GM18508 (cell line): ENCODE data around the gene XKRX.

Experiments used
- ATAC-seq: cut with Tn5 transposase; IDR thresholded peaks from one replicate; pipeline ENCODE4 v1.9.1; 2021; ENCODE audit warnings: moderate number of reproducible peaks; ENCODE audit not compliant: insufficient read depth, unreplicated experiment

XKRX gene

DNA sequence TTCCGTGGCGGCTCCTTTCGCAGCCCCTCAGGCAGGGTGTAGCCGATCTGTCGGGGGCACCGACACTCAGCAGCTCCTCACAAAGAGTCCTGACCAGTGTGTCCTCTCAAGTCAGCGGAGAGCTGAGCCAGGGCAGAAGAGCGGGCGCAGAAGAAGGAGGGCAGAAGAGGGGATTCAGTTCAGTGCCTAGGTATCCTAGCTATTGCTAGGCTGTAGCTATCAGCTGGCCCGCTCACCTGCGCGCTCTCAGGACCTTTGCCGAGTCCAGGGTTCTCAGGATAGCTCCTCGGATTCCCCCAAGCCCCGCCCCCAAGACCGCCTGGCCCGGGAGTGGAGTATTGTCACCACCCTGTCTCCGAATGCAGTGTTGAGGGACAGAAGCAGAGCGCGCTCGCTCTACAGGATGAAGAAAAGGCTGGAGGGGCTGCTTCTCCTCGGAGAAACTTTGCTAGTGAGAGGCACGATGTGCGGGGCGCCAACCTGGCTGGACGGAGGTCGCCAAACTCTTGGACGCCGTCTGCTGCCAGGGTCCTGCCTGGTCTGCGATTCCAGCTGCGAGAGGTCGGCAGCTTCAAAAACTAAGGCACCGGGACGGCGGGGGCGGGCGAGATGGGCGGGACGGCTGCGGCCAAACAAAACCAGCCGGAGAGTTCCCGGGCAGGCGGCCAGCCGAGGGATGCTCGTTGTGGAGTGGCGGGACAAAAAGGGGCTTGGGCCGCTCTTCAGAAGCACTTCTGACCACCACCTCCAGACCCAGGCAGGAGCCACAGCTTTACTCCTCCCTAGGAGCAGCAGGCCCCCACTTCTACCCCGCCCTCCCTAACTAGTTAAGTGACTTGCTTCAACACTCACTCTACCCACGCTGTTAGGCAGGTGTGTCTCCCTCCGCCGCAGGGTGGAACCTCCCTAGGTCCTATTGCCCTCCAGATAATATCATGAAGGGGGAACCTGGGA, at the start of gene XKRX:
Gene XKRX, minus strand, starts transcription at position 258 of the 954 bp plus-strand sequence. CDS start 613 bp downstream, outside the sequence.
- ATAC-seq = no peak

DNA sequence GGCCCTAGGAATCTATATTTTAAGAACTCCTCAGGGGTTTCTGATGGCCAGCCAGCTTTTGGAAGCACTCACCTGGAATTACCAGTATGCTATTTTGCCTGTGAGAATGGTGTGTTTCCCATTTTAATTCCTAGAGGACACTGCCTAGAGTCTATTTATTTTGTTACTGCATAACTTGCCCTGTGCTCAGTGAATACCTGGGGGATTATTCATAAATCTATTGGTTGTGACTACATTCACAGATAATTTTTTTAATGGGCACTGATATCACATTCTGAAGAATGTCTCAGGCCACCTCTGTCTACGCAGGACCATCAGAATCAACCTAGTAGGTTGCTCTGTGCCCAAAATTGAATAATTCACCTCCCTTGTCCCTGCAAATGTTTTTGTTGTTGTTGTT, 47.5 kb upstream of the XKRX start:
- no peak for ATAC-seq

DNA sequence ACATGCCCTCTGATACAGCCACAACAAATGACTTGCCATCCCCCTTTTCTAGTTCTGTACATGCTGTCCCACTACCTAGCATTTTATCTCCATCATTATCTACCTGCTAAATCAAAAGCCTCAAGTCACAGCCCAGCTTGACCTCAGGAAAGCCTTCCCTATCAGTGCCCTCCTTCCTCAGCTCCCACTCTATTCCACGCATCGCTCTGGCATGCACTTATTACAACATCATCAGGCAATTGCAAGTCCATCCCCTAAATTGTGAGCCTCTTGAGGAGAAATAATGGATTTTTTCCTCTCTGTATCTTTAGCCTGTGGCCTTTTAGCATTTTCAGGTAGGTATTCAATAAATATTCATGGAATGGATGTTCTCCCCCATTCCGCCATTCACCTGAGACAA, 46.5 kb upstream of the XKRX start:
- ATAC-seq = no peak

DNA sequence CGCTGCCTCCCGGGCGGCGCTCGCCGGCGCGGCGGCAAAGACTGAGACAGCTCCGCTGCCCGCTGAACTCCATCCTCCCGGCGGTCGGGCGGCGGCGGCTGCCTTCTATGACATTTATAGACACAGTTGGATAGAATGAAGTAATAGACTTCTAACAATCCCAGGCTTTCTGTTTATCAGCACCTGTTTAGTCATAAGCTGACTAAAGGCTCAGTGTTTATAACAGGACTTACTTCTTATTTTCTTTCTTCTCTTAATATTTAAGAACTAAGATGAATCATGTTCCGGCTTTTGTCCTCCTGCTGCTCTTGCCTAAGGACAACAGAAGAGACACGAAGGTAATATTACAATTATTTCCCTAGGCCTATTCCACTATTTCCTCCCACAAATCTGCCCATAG, 44.7 kb upstream of the XKRX start:
- no peak for ATAC-seq

DNA sequence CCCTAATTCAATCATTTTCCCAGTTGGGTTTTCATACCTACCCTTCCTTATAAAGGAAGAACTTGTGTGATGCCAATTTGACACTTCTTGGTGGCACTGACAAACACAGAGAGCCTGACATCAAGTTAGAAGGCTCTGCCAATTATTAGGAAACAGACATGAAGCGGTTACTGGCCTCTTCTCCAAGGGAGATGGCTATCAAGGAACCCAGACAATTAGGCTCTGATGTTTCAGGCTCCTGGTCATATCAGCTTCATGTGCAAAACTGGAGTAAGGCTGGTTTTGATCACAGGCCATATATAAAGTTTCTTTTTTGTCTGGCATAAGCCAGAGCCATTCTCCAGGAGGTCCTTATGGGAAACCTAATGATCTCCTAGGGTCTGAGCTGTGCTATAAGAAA, 41.2 kb upstream of the XKRX start:
- ATAC-seq = no peak

DNA sequence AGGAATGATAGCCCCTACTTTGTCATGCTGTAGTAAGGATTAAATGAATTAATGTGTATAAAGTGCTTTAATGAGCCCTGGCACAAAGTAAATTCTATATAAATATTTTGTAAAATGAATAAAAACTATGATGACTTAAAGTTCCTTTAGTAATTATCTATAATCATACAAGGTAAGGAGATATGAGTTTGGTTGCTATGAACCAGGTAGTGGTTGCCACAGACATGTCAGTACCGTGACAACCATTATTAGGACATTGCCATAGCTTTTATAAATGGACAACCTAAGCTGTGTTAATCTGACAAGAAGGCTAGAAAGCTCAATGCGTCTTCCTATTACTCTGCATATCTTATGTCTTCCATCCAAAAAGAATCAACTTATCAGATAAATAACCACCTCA, 40.7 kb upstream of the XKRX start, which contains the start of gene ARL13A:
Gene ARL13A, plus strand, starts transcription at position 301 of the 400 bp plus-strand sequence. CDS start 3,982 bp downstream, outside the sequence.
- ATAC-seq = no peak

DNA sequence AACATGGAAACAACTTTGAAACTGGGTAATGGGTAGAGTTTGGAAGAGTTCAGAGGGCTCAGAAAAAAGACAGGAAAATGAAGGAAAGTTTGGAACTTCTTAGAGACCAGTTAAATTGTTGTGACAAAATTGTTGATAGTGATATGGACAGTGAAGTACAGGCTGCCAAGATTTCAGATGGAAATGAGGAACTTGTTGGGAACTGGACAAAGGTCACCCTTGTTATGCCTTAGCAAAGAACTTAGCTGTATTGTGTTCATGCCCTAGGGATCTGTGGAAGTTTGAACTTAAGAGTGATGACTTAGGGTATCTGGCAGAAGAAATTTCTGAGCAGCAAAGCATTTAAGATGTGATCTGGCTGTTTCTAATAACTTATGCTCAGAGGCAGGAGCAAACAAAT, 35.6 kb upstream of the XKRX start:
- no peak for ATAC-seq

DNA sequence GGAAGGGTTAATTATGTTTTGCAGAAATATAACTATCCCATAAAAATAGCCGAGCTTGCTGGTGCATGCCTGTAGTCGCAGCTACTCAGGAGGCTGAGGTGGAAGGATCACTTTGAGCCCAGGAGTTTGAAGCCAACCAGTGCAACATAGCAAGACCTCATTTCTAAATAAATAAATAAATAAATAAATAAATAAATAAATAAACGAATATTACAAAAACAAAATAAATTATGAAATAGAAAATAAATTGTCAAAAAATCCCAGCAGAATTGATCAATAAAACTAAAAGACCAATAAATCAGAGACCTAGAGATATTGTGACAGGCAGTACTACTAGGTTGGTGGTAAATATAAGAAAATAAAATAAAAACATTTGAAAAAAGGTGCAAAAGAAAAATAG, 34.1 kb upstream of the XKRX start:
- no peak for ATAC-seq

DNA sequence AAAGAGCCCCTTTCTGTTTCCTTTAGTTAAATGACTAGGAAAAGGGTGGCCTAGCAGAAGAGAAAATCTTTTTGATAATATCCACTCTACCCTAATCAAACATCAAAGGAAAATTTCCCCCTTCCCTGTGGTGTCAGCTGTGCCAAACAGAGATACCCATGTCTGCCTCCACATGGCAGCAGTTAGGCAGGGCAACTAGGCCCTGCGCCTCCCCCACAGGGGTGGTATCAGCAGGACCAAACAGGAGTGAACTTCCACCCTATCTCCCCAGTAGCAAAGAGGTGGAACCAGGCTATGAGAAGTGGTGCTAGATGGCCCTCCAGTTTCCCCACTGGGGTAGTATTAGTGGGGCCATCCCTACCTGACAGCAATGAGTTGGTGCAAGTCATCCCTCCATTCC, 19.8 kb upstream of the XKRX start:
- no peak for ATAC-seq

DNA sequence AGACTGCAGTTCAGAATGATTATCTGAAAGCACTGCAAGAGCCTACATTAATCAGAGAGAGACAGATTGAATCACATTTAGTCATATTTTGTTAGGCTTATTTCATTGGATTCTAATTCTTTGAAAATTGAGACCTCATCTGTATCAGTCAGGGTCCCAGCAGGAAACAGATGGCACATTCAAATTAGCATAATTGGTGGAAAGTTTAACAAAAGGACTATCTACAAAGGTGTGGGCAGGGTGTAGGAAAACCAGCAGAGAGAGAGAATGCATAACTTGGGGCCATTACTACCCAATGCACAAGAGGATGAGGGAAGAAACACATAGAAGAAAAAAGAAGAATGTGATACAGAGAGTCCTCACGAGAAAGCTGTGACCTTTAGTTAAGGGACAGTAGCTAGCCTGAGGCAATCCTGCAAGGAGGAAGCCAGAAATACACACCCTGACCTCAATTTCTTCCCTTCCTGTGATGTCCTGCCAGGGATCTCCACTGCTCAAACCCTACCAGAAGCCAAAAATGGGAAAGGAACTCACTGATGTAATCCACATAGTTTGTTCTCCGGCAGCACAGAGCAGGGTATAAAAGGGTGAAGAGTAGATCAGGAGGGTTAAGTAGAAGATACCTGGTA, 17.7 kb upstream of the XKRX start:
- ATAC-seq = no peak

DNA sequence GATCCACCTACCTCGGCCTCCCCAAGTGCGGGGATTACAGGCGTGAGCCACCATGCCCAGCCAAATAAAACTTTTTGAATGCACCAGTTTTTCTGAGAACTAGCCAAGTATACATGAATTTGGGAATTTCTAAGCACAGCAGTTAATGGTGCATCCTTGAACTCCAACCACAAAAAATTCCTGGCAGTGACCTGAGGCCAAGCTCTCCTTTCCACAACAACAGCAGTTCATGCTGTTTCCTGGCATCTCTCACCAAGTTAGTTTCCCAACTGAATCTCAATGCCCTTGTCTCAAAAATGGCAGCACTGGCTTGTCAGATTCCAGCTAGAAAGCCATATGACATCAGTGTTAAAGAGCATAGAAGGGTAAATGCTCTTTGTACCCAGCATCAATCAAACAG, 15.9 kb upstream of the XKRX start:
- ATAC-seq = no peak

DNA sequence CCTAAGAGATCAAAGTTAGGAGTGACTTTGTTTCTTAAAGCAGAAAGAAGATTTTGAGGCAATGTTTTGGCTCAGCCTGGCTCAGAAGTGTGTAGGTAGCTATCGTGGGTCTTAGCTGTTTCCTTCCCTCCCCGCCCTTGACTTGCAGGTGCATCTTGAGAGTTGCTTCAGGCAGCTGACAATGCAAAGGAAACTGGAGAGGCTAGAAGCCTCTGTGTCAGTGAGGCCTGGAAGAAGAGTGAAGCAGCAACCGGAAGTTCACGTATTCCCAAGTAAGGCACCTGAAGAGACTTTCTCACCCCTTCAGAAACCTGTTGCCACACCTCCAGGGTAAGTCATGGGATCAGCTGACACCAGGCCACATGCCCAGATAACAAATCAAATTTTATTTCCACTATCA, 10.6 kb upstream of the XKRX start:
- ATAC-seq = no peak

DNA sequence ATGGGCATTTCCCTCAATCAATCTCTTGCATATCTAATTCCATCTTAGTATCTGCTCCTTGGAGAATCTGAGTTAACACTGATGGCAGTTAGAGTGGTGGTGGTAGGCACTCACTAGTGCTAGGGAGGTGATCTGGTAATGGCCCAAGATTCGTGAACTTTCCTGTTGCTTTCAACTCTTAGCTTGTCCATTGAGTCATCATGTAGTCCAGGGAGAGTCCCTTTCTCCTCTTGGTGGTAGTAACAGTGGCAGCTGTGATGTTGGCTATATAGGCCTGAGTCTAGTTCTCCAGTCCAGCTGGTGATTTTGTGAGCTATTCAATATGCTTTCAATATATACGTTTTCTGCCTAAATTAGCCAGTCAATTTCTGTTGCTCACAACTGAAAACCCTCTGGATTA, 7.0 kb upstream of the XKRX start:
- ATAC-seq = no peak

DNA sequence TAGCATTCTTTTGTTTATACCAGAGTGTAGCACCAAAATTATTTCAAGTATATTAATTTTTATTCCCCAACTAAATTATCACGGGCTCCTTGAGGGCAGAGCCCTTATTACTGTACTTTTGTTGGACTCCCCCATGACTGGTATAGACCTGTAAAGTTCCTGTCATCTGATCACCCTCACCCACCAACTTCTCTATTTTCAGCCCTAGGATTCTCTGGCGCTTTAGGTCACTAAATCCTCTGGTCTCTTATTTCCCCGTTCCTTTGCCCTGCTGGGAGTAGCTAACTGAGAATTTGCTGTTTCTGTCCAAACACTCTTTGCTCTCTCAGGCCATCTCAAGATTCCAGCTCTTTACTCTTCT, 3.2 kb upstream of the XKRX start:
- no peak for ATAC-seq

DNA sequence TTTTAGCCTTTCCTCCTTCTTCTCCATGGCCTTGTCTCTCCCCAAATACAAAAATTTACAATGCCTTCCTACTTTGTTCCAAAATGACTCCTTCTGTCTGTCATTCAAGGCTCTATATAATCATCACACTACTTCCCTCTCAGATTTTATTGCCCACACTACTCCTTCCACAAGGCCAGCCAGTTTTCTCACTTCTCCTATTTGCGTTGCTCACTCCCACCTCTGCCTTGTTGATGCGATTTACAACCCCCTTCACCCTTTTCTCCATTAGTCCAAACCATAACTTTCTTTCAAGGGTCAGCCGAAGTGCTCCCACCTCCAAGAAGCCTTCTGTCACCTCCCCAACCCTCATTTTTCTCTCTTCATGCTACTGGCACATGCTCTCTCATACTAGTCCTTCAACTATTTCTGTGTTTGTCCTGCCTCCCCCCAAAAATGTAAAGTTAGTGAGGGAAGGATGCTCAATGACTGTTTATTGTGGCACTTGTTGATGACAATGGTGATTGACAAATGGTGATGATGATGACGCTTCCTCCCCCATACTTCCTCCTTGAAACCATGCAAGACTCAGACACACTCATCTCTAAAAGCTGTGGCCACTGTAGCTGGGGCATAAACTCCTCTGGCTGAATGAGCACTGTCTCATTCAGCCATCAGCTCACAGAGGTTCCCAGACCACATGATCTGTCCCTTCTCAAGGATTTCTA, 2.7 kb upstream of the XKRX start:
- peak; percentile 58 for ATAC-seq

DNA sequence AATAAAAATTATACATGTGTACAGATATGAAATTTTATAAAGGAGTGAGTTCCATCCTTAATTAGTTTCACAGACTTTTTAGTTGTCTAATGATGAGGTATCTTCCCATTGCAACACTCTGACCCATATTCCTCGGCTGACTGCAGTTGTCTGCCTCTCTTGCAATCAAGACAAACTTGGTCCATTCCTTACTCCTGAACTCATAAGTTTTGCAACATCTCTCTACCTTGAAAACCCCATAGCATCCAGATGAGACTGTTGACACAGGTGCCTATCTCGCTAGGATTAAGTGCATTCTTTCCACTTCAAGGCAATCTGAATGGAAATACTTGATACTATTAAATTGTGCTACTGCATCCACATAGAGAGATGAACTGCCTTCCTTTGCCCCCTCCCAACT, 2.3 kb downstream of the XKRX start:
- no peak for ATAC-seq

DNA sequence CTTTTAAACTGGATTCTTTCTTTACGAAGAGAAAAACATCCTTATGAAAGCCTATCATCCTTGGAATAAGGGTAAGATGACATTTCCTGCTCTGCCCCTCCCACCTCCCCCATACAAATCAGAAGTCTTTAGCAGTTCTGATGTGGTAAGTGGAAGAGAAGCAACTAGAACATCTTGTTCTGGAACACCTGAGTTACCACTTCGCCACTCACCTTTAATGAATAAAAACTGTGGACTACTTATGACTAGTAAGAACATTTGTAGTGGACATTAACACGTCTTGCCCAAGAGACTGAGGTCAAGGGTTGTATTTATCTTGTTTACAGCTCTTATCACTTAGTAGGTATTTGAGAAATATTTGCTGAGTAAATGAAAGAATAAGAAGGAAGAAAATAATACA, 4.3 kb downstream of the XKRX start:
- ATAC-seq = no peak

DNA sequence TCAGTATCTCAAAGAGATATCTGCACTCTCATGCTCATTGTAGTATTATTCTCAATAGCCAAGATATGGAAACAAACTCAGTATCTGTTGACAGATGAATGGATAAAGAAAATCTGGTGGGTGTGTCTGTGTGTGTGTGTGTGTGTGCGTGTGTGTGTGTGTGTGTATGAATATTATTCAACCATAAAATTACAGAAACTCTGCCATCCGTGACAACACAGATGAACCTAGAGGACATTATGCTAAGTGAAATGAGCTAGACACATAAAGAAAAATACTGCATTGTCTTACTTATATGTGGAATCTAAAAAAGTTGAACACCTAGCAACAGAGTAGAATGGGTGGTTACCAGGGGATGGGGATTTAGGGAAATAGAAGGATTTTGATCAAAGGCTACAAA, 13.2 kb downstream of the XKRX start:
- no peak for ATAC-seq

DNA sequence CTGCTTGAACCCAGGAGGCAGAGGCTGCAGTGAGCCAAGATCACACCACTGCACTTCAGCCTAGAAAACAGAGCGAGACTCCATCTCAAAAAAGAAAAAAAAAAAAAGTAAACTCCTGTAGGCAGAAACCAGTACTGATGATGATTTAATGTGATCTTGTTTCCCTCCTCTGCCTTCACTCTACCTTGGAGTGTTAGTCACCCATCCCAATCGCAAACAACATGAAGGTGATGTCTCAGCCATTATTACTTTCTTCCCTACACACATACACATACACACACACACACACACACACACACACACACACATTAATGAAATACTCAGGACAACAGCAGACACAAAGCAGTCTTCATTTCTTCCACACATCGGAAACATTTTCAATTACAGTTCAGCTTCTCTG, 15.6 kb downstream of the XKRX start:
- no peak for ATAC-seq

DNA sequence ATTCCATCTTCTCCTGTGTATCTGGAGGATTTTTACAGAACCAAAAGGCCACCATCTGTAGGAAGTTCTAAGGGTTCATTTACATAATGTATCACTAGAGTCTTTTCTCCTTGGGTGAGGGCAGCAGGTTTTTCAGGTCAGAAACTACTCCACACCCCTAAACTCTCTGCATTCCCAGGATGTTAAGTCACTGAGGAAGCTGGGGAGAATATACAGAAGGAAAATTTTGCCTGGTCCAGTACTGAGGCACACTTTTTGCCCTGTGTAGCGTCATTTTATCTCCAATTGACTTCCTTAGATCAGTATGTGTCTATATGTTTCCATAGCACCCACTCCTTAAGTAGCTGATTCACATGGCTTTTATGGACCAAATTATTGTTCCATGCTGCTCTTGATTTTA, 17.0 kb downstream of the XKRX start:
- ATAC-seq = no peak

DNA sequence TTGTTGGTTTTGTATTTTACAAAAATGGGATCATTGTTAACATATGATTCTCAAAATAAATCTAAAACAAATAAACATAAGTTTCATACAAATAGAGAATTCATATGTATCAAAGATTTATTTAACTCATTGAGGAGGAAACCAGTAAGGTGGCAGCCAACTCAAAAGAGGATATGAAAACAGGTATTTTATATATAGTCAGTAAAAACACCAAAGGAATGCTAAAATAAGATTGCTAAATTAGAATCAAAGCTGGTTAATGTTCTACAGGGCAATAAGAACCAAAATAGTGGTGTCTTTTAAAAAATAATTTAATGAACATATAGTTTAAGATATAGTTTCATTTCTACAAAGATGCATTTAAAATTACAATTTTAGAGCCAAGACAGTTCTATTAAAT, 23.1 kb downstream of the XKRX start:
- no peak for ATAC-seq
